Keratinocyte (primary cell): ENCODE measurements around the gene RPL18A. TPM values are rescaled to one million over a fixed set of nuclear protein-coding genes. Genes with fewer than 3 reads are reported as not detected.
"Not testable (repeated sequence)": the region's sequence is repeated elsewhere in the genome, so short reads cannot be mapped to it uniquely, and the experiment has no call there.

Source experiments
- DNase-seq: peaks from one replicate; pipeline ENCODE4 v3.0.0-alpha.2; 2011; ENCODE audit warnings: low read depth, missing footprints, low spot score
- FAIRE-seq: peaks from 2 replicates; lab custom pipeline; 2011; peaks lifted over from hg19 to GRCh38; lab: Jason Lieb, UNC
- H2AFZ ChIP-seq: 2 replicates; pipeline ENCODE4 v1.6.0; 2012; ENCODE audit warnings: low read length, control low read depth, inconsistent platforms; ENCODE audit not compliant: control insufficient read depth
- H3K27ac ChIP-seq: 2 replicates; pipeline ENCODE4 v1.5.1; 2011; ENCODE audit warnings: low read length; ENCODE audit not compliant: control insufficient read depth, insufficient read depth
- H3K27me3 ChIP-seq: 3 replicates; pipeline ENCODE4 v1.6.0; 2011; ENCODE audit warnings: low read length; ENCODE audit not compliant: control insufficient read depth, insufficient read depth; ENCODE audit errors: extremely low read depth
- H3K36me3 ChIP-seq, 2 experiments: 2 replicates in 1 of 2; 3 replicates in 1 of 2; pipeline ENCODE4 v1.5.1; 2011; ENCODE audit warnings: low read length in 2 of 2, mild to moderate bottlenecking in 1 of 2; ENCODE audit not compliant: control insufficient read depth in 2 of 2, insufficient read depth in 2 of 2; ENCODE audit errors: extremely low read depth in 1 of 2
- H3K4me1 ChIP-seq: 3 replicates; pipeline ENCODE4 v1.5.1; 2011; ENCODE audit warnings: low read length; ENCODE audit not compliant: control insufficient read depth, insufficient read depth; ENCODE audit errors: extremely low read depth
- H3K4me2 ChIP-seq: 3 replicates; pipeline ENCODE4 v1.6.0; 2011; ENCODE audit warnings: low read depth, low read length; ENCODE audit not compliant: control insufficient read depth, insufficient read depth; ENCODE audit errors: extremely low read depth
- H3K4me3 ChIP-seq, 3 experiments: fragments of 200-600 bp in 1 of 3; sonication (generic) in 1 of 3; 2 replicates in 2 of 3; 3 replicates in 1 of 3; pipeline ENCODE4 v1.5.1; 2011 to 2016; ENCODE audit warnings: low read length in 3 of 3, mild to moderate bottlenecking in 3 of 3, control low read depth in 2 of 3, inconsistent platforms in 1 of 3, low read depth in 1 of 3, mixed read lengths in 1 of 3, mixed run types in 1 of 3, moderate library complexity in 1 of 3; ENCODE audit not compliant: control insufficient read depth in 2 of 3, insufficient read depth in 2 of 3; ENCODE audit errors: extremely low read depth in 1 of 3
- H3K79me2 ChIP-seq: 2 replicates; pipeline ENCODE4 v1.6.0; 2012; ENCODE audit warnings: low read length; ENCODE audit not compliant: control insufficient read depth, insufficient read depth
- H3K9ac ChIP-seq: 3 replicates; pipeline ENCODE4 v1.6.0; 2011; ENCODE audit warnings: low read length; ENCODE audit not compliant: control insufficient read depth, insufficient read depth; ENCODE audit errors: extremely low read depth
- H3K9me1 ChIP-seq: 3 replicates; pipeline ENCODE4 v1.6.0; 2011; ENCODE audit warnings: low read length; ENCODE audit not compliant: control insufficient read depth, insufficient read depth; ENCODE audit errors: extremely low read depth
- H3K9me3 ChIP-seq: 2 replicates; pipeline ENCODE4 v1.5.1; 2012; ENCODE audit warnings: low read depth, low read length; ENCODE audit not compliant: control insufficient read depth
- H4K20me1 ChIP-seq: 3 replicates; pipeline ENCODE4 v1.6.0; 2011; ENCODE audit warnings: low read length; ENCODE audit not compliant: control insufficient read depth, insufficient read depth; ENCODE audit errors: extremely low read depth
- CTCF ChIP-seq, 3 experiments: IDR thresholded peaks in 1 of 3; conservative IDR thresholded peaks in 1 of 3; optimal IDR thresholded peaks in 1 of 3; 2 replicates in 2 of 3; 3 replicates in 1 of 3; pipeline versions ENCODE3 to v1.5.1; 2011; ENCODE audit warnings: low read length in 3 of 3, mild to moderate bottlenecking in 3 of 3, moderate library complexity in 2 of 3, control low read depth in 1 of 3, inconsistent platforms in 1 of 3; ENCODE audit not compliant: insufficient read depth in 2 of 3; ENCODE audit errors: extremely low read depth in 1 of 3
- EZH2 ChIP-seq: IDR thresholded peaks from one replicate; pipeline ENCODE4 v1.6.1; 2012; ENCODE audit warnings: inconsistent platforms, mild to moderate bottlenecking, low read length, moderate library complexity
- dilution Hi-C: fragments of 300-500 bp; cut with MboI; formaldehyde crosslinking; loops from one replicate; pipeline ENCODE4 v1.7.0; 2020; ENCODE audit warnings: low sequenced_read_pairs; ENCODE audit not compliant: extremely low pct_ligation_motif_present
- polyA plus RNA-seq, 5 experiments: library from polyadenylated mRNA; depleted of rRNA in 3 of 5; stranded (reverse) in 3 of 5; stranded (forward) in 1 of 5; unstranded in 1 of 5; fragments of >200 nt; gene quantifications; 1 replicate in 1 of 5; 2 replicates in 3 of 5; 3 replicates in 1 of 5; pipeline versions ENCODE4 v1.2.1 to v1.2.3, GENCODE V29; 2011 to 2012; ENCODE audit warnings: missing spikeins in 2 of 5, low read depth in 1 of 5, low replicate concordance in 1 of 5

RPL18A gene
- polyA plus RNA-seq, 1 donor (not counting 4 experiments of a cell fraction or from before 2014, with no cell fraction given): 1,044 TPM

- no peaks in the 10 kb centered on the region for H3K27me3 ChIP-seq
- H3K79me2 ChIP-seq: no peaks in the 10 kb centered on the region
- peaks cover 5% of the 10 kb centered on the region for H4K20me1 ChIP-seq
- TF ChIP-seq CTCF (optimal IDR thresholded peaks at IDR 0.05 in 1 of 3, IDR thresholded peaks at IDR 0.05 in 1 of 3, conservative IDR thresholded peaks at IDR 0.05 in 1 of 3; ENCODE audit: extremely low read depth in 1 of 3, insufficient read depth in 2 of 3, low read length in 3 of 3) (no peak), EZH2 (no peak)
- H3K9ac ChIP-seq: no peak overlapping the region
- H3K4me1 ChIP-seq: no peaks in the 10 kb centered on the region
- no peaks in the 10 kb centered on the region for H3K9me1 ChIP-seq
- no peaks in the 10 kb centered on the region for H3K36me3 ChIP-seq
- FAIRE-seq (no peak), DNase-seq (no peak)
- H3K4me3 ChIP-seq: no peak overlapping the region
- H3K27ac ChIP-seq: no peak overlapping the region
- no peak overlapping the region for H3K4me2 ChIP-seq
- H2AFZ ChIP-seq: no peak overlapping the region
- dilution Hi-C loops: no loop called here
- H3K9me3 ChIP-seq: no peaks in the 10 kb centered on the region
These were observed 26.8 kb downstream of the RPL18A start for GRCh38 chr19:17886515-17886914.

- H3K4me1 ChIP-seq, H3K9me1 ChIP-seq, FAIRE-seq, dilution Hi-C loops, H2AFZ ChIP-seq, H3K9me3 ChIP-seq, H4K20me1 ChIP-seq, H3K36me3 ChIP-seq, H3K79me2 ChIP-seq, DNase-seq, H3K4me2 ChIP-seq, H3K4me3 ChIP-seq, H3K27ac ChIP-seq, H3K9ac ChIP-seq, H3K27me3 ChIP-seq: not testable (repeated sequence)
These were observed 27.5 kb downstream of the RPL18A start for GRCh38 chr19:17887221-17887620.

GRCh38 chr19:17888260-17888659 is 28.6 kb downstream of the RPL18A start:
- dilution Hi-C loops: no loop called here

More at GRCh38 chr19:17888260-17888659, 28.6 kb downstream of the RPL18A start:
- H3K9me3 ChIP-seq: no peaks in the 10 kb centered on the region
- H3K36me3 ChIP-seq: no peaks in the 10 kb centered on the region
- H3K4me2 ChIP-seq: no peak overlapping the region
- no peaks in the 10 kb centered on the region for H3K79me2 ChIP-seq
- H3K27ac ChIP-seq: no peak overlapping the region
- TF ChIP-seq CTCF (optimal IDR thresholded peaks at IDR 0.05 in 1 of 3, IDR thresholded peaks at IDR 0.05 in 1 of 3, conservative IDR thresholded peaks at IDR 0.05 in 1 of 3; ENCODE audit: extremely low read depth in 1 of 3, insufficient read depth in 2 of 3, low read length in 3 of 3) (no peak), EZH2 (no peak)
- DNase-seq: no peak
- no peaks in the 10 kb centered on the region for H3K4me1 ChIP-seq
- no peak overlapping the region for H3K4me3 ChIP-seq
- no peak overlapping the region for H2AFZ ChIP-seq
- FAIRE-seq: no peak
- no peak overlapping the region for H3K9ac ChIP-seq
- H3K9me1 ChIP-seq: no peaks in the 10 kb centered on the region
- no peaks in the 10 kb centered on the region for H3K27me3 ChIP-seq
- H4K20me1 ChIP-seq: peaks cover 5% of the 10 kb centered on the region
